Nephron (organoid): ENCODE results near the gene FGF8.

Source experiments
- H3K27ac Mint-ChIP-seq, 3 experiments: 2 replicates each; pipeline ENCODE4 v1.8.0; 2020; ENCODE audit warnings: mixed read lengths in 3 of 3, mild to moderate bottlenecking in 2 of 3, moderate library complexity in 1 of 3
- H3K27me3 Mint-ChIP-seq: 2 replicates; pipeline ENCODE4 v1.8.0; 2021; ENCODE audit warnings: low read depth, mild to moderate bottlenecking, moderate library complexity, mixed read lengths
- H3K36me3 Mint-ChIP-seq: 2 replicates; pipeline ENCODE4 v1.8.0; 2020; ENCODE audit warnings: low read depth, mixed read lengths
- H3K4me1 Mint-ChIP-seq: 2 replicates; pipeline ENCODE4 v1.8.0; 2020; ENCODE audit warnings: mixed read lengths
- H3K4me3 Mint-ChIP-seq, 3 experiments: 2 replicates each; pipeline ENCODE4 v1.8.0; 2020; ENCODE audit warnings: mild to moderate bottlenecking in 3 of 3, mixed read lengths in 3 of 3, moderate library complexity in 2 of 3
- H3K9me3 Mint-ChIP-seq: 2 replicates; pipeline ENCODE4 v1.8.0; 2020; ENCODE audit warnings: mixed read lengths
- TF ChIP-seq, protein P1 (sequence below), 3 experiments: fragments of 200-600 bp; sonication (generic); IDR thresholded peaks; one replicate each; pipeline ENCODE4 v1.5.0; 2021; ENCODE audit warnings: antibody characterized with exemption in 3 of 3; ENCODE audit not compliant: unreplicated experiment in 3 of 3

Gene FGF8

DNA sequence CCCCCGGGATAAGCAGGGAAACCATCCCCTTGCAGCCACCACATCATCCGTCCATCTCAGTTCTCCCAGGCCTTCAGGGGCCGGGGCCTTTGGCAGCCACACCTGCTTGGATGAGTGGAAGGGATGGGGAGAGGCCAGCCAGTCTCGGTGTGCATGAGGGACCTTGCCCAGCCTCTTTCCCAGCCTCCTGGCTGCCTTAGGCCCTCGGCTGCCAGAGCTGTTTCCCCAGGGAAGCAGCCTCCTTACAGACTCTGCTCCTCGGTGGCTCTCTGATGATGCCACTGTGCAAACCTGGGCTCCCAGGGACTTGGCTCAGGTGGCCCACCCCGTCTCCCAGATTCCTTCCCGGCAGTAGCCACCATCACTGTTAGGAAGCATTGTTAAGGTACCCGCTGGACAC is 14.7 kb downstream of the FGF8 start:
- Mint-ChIP-seq H3K27ac (no peak overlapping the region), H3K9me3 (no peaks in the 10 kb centered on the region), H3K4me3 (no peak overlapping the region), H3K4me1 (peaks cover 11% of the 10 kb centered on the region), H3K27me3 (peaks cover 44% of the 10 kb centered on the region), H3K36me3 (no peaks in the 10 kb centered on the region)
- TF ChIP-seq, protein P1, sequence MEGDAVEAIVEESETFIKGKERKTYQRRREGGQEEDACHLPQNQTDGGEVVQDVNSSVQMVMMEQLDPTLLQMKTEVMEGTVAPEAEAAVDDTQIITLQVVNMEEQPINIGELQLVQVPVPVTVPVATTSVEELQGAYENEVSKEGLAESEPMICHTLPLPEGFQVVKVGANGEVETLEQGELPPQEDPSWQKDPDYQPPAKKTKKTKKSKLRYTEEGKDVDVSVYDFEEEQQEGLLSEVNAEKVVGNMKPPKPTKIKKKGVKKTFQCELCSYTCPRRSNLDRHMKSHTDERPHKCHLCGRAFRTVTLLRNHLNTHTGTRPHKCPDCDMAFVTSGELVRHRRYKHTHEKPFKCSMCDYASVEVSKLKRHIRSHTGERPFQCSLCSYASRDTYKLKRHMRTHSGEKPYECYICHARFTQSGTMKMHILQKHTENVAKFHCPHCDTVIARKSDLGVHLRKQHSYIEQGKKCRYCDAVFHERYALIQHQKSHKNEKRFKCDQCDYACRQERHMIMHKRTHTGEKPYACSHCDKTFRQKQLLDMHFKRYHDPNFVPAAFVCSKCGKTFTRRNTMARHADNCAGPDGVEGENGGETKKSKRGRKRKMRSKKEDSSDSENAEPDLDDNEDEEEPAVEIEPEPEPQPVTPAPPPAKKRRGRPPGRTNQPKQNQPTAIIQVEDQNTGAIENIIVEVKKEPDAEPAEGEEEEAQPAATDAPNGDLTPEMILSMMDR (IDR thresholded peaks at IDR 0.05; ENCODE audit: unreplicated experiment in 3 of 3), result no peak

DNA sequence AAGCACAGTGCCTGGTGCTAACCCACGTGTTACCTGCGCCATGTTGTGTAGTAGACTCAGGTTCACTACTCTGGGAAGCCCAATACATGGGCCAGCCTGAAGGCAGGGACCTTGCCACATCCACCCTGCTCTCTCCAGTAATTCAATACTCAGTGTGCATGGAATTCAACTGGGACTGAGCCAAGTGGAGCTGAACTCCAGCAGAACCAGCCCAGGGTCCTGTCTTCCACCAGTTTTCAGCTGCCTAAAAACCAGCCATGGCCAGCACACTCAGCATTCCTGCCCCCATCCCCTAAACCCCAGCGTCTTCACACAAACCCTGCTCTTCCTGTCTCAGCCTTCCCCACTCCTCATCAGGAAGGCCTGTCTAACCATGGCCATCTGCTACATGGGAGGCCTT is 15.4 kb downstream of the FGF8 start:
- H3K9me3 Mint-ChIP-seq, result no peaks in the 10 kb centered on the region
- H3K4me1 Mint-ChIP-seq, result peaks cover 11% of the 10 kb centered on the region
- TF ChIP-seq, protein P1 (IDR thresholded peaks at IDR 0.05; ENCODE audit: unreplicated experiment in 3 of 3), result no peak
- H3K4me3 Mint-ChIP-seq, result no peak overlapping the region
- H3K36me3 Mint-ChIP-seq, result no peaks in the 10 kb centered on the region
- peaks cover 37% of the 10 kb centered on the region for H3K27me3 Mint-ChIP-seq
- no peak overlapping the region for H3K27ac Mint-ChIP-seq

GRCh38 chr10:101759309-101760247 is 16.3 kb downstream of the FGF8 start:
- H3K36me3 Mint-ChIP-seq, result no peaks in the 10 kb centered on the region
- H3K27ac Mint-ChIP-seq, result no peak overlapping the region
- no peak overlapping the region for H3K4me3 Mint-ChIP-seq

DNA sequence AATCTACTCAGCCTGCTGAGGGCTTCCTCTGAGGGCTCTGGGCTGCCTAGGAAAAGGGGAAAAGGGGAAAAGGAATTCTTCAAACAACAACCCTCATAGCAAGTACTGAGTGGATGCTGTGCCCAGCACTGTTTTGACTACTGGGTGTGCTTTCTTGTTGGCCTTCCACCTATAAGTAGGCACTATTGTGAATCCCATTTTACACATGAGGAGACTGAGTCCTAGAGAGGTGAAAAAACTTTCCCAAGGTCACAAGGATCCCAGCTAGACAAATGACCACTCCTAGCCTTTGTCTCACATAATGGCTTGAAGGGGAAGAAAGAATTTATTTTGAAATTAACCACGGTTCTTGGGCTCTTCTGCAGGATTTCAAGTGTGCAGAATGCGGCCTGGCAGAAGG is 17.1 kb downstream of the FGF8 start:
- H3K27ac Mint-ChIP-seq, result no peak overlapping the region
- H3K4me3 Mint-ChIP-seq, result no peak overlapping the region
- H3K9me3 Mint-ChIP-seq, result no peaks in the 10 kb centered on the region
- H3K4me1 Mint-ChIP-seq, result peaks cover 11% of the 10 kb centered on the region
- peaks cover 29% of the 10 kb centered on the region for H3K27me3 Mint-ChIP-seq
- no peaks in the 10 kb centered on the region for H3K36me3 Mint-ChIP-seq
- TF ChIP-seq, protein P1 (IDR thresholded peaks at IDR 0.05; ENCODE audit: unreplicated experiment in 3 of 3), result no peak

More at GRCh38 chr10:101759309-101760247, 16.3 kb downstream of the FGF8 start:
- Mint-ChIP-seq H3K27me3 (peaks cover 29% of the 10 kb centered on the region), H3K4me1 (peaks cover 11% of the 10 kb centered on the region), H3K9me3 (no peaks in the 10 kb centered on the region)
- TF ChIP-seq, protein P1 (IDR thresholded peaks at IDR 0.05; ENCODE audit: unreplicated experiment in 3 of 3), result no peak

- TF ChIP-seq, protein P1 (IDR thresholded peaks at IDR 0.05; ENCODE audit: unreplicated experiment in 3 of 3), result no peak
- no peak overlapping the region for H3K4me3 Mint-ChIP-seq
- H3K27me3 Mint-ChIP-seq, result peaks cover 6% of the 10 kb centered on the region
- H3K9me3 Mint-ChIP-seq, result no peaks in the 10 kb centered on the region
- H3K4me1 Mint-ChIP-seq, result peaks cover 10% of the 10 kb centered on the region
- H3K27ac Mint-ChIP-seq, result no peak overlapping the region
- H3K36me3 Mint-ChIP-seq, result no peaks in the 10 kb centered on the region
Measured at GRCh38 chr10:101752241-101752640, 23.7 kb downstream of the FGF8 start.
